Activated B cell treated with CpG ODN at 0.5 μM for 24 hours (primary cell): ENCODE results near the gene LRRC59. TPM values are rescaled to one million over a fixed set of nuclear protein-coding genes. Genes with fewer than 3 reads are reported as not detected.

Experiments used
- ATAC-seq: fragments of 200-7000 bp; cut with Tn5 transposase; one replicate; pipeline ENCODE4 v1.10.0; 2021; ENCODE audit warnings: low read depth, mild to moderate bottlenecking, moderate library complexity
- CTCF ChIA-PET: fragments of 350-600 bp; sonication (Branson Sonifier 250); formaldehyde crosslinking; loops from one replicate; lab custom pipeline; 2021; ENCODE audit warnings: antibody characterized with exemption; lab: Charles Lee
- POLR2A ChIA-PET: fragments of 350-600 bp; sonication (Branson Sonifier 250); formaldehyde crosslinking; loops from one replicate; lab custom pipeline; 2021; ENCODE audit warnings: antibody characterized with exemption; lab: Charles Lee
- DNase-seq: peaks from one replicate; pipeline ENCODE4 v3.0.0; 2022
- H3K27ac Mint-ChIP-seq: one replicate; pipeline ENCODE4 v1.8.0; 2020; ENCODE audit warnings: mixed read lengths
- H3K27me3 Mint-ChIP-seq: one replicate; pipeline ENCODE4 v1.8.0; 2021; ENCODE audit warnings: mixed read lengths
- H3K36me3 Mint-ChIP-seq: one replicate; pipeline ENCODE4 v1.8.0; 2021; ENCODE audit warnings: low read depth, mixed read lengths
- H3K4me1 Mint-ChIP-seq: one replicate; pipeline ENCODE4 v1.8.0; 2021; ENCODE audit warnings: mixed read lengths
- H3K4me3 Mint-ChIP-seq: one replicate; pipeline ENCODE4 v1.8.0; 2020; ENCODE audit warnings: mild to moderate bottlenecking, mixed read lengths
- H3K9me3 Mint-ChIP-seq: one replicate; pipeline ENCODE4 v1.8.0; 2020; ENCODE audit warnings: mixed read lengths
- CTCF ChIP-seq: fragments of 200-600 bp; IDR thresholded peaks from one replicate; pipeline ENCODE4 v1.8.0; 2022; ENCODE audit warnings: antibody characterized with exemption, mild to moderate bottlenecking
- intact Hi-C: fragments of 100-400 bp; cut with micrococcal nuclease; formaldehyde crosslinking; loops from one replicate; pipeline ENCODE4 v1.15.1; 2024
- total RNA-seq: library from RNA; stranded (reverse); gene quantifications from 2 replicates; pipeline ENCODE4 v1.2.3, GENCODE V29; 2022

LRRC59 gene
- total RNA-seq, 1 donor from 2014 or later = 42.0 TPM

DNA sequence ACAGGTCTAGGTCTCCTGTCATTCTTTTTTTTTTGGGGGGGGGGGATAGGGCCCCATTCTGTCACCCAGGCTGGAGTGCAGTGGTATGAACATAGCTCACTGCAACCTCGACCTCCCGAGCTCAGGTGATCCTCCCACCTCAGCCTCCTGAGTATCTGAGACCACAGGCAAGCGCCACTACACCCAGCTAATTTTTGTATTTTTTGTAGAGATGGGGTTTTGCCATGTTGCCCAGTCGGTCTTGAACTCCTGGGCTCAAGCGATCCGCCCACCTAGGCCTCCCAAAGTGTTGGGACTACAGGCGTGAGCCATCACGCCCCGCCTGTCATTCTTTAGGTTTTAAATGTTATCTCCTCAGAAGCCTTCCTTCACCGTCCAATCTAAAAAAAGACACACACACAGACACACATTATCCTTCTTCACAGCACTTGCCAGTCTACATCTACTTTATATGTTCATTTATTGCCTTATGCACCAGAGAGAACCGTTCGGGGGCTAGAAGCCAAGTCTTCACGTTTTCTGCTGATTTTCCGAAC is 25.0 kb downstream of the LRRC59 start:
- ATAC-seq (peak; percentile 8), DNase-seq (no peak)
- Mint-ChIP-seq H3K9me3 (no peaks in the 10 kb centered on the region), H3K36me3 (peaks cover 50% of the 10 kb centered on the region), H3K4me3 (peak overlapping the region; percentile 99), H3K27ac (peak overlapping the region; percentile 100), H3K27me3 (no peaks in the 10 kb centered on the region), H3K4me1 (peaks cover 20% of the 10 kb centered on the region)
- intact Hi-C loops = loop anchor here (1.0 to 2.0 kb wide), 2 partner anchors 27 to 55 kb away; partner anchors contain the start of gene ACSF2
- no peak for TF ChIP-seq CTCF
- ChIA-PET POLR2A (interaction anchor here (1.3 to 2.9 kb wide), 3 partner anchors 13 to 26 kb away, joined by 3 to 15 read pairs (median 4); partner anchors contain the start of genes LRRC59 and XYLT2), CTCF (interaction anchor here (0.7 kb wide), 1 partner anchor 25 kb away, joined by 3 read pairs; the partner anchor contains the start of gene LRRC59)

- Mint-ChIP-seq H3K27ac (no peak overlapping the region), H3K9me3 (no peaks in the 10 kb centered on the region), H3K27me3 (no peaks in the 10 kb centered on the region), H3K4me1 (peaks cover 20% of the 10 kb centered on the region), H3K4me3 (peak overlapping the region; percentile 99), H3K36me3 (peaks cover 58% of the 10 kb centered on the region)
- ChIA-PET POLR2A (interaction anchor here (0.6 to 2.9 kb wide), 2 partner anchors 26 to 221 kb away, joined by 3 to 15 read pairs; partner anchors contain the start of genes LRRC59 and PPP1R9B), CTCF (no interaction called here)
- intact Hi-C loops = no loop called here
- no peak for TF ChIP-seq CTCF
- ATAC-seq (no peak), DNase-seq (no peak)
Measured at GRCh38 chr17:50371526-50371925, 25.8 kb downstream of the LRRC59 start.

DNA sequence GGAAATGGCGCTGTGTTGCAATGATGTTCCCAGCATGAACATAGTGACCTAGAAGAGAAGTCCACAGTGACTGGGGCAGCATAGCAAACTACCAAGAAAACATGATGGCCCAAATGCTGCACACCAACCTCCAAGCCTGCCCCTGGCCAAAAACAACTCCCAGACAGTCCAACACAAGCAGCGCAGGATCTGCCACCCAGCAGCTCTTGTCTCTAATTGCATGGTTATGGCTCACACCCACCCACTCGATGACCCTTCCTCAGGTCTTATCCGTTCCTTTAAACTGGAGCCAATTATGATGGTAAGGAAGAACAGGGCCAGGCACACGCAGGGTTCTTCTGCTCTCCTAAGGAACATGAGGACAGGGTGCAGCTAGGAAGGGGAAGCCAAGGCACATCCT is 27.3 kb downstream of the LRRC59 start:
- TF ChIP-seq CTCF = no peak
- no peak overlapping the region for H3K4me3 Mint-ChIP-seq
- H3K9me3 Mint-ChIP-seq = no peaks in the 10 kb centered on the region
- peaks cover 68% of the 10 kb centered on the region for H3K36me3 Mint-ChIP-seq
- H3K27me3 Mint-ChIP-seq = no peaks in the 10 kb centered on the region
- ChIA-PET POLR2A (interaction anchor here (0.6 kb wide), 1 partner anchor 19 kb away, joined by 3 read pairs; no protein-coding TSS in a partner anchor), CTCF (interaction anchor here (1.3 kb wide), 1 partner anchor 8 kb away, joined by 5 read pairs; no protein-coding TSS in a partner anchor)
- H3K4me1 Mint-ChIP-seq = peaks cover 20% of the 10 kb centered on the region
- ATAC-seq (no peak), DNase-seq (no peak)
- H3K27ac Mint-ChIP-seq = no peak overlapping the region
- intact Hi-C loops = no loop called here

DNA sequence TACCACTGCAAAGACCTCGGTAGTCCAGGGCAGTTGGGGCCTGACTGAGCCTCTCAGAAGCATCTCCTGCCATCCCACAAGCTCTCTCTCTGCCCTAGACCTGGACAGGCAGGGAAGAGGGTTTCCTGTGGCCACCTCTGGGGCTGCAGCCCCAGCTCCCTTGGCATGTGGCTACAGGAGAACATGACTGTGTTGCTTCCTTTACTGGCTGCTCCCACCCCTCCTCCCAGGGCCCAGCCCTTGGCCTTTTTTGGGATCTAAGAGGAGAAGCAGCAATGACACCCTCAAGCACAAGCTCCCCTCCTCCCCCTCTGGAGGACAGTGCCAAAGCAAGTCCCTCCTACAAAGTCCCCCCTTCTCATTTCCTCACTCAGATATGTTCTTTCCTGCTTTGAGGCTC is 29.9 kb downstream of the LRRC59 start:
- no peak for DNase-seq
- H3K4me3 Mint-ChIP-seq = no peak overlapping the region
- no peaks in the 10 kb centered on the region for H3K9me3 Mint-ChIP-seq
- peaks cover 11% of the 10 kb centered on the region for H3K4me1 Mint-ChIP-seq
- H3K27ac Mint-ChIP-seq = no peak overlapping the region
- no peaks in the 10 kb centered on the region for H3K27me3 Mint-ChIP-seq
- POLR2A ChIA-PET = no interaction called here
- no peak for ATAC-seq
- intact Hi-C loops = no loop called here
- H3K36me3 Mint-ChIP-seq = peaks cover 67% of the 10 kb centered on the region
- CTCF ChIA-PET = interaction anchor here (2.0 kb wide), 1 partner anchor 30 kb away, joined by 6 read pairs; the partner anchor contains the start of gene LRRC59
- no peak for TF ChIP-seq CTCF

DNA sequence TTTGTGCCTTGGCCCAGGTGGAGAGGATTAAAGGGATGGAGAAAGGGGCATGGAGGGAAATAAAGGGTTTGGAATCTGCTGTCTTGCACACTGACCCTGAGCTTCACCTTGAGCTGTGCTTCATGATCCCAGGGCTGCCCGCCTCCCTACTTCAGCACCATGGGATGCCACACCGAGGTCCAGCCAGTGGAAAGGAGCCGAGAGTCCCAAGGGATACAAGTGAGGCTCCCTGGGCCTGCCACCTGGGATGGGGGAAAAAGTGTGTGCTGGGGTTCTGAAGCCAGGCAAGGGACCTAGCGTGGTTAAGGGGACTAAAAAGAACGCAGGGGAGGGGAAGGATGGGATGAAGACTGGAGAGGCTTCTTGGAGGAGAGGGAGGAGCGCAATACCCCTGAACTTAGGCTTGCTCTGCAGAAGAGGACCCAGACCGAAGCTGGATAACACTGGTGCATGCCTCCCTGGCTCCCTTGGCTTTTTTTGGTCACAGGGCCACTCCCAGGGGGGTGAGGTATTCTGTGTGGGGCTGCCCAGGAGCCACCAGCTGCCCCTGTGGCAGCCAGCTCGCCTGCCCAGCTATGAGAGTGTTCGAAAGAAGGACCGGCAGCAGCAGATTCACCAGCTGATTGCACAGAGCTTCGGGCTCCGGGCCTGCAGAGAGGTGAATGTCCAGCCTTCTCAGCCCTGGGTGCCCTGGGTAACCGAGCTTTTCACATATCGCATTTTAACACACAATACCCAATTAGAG is 31.5 kb downstream of the LRRC59 start:
- no peaks in the 10 kb centered on the region for H3K27me3 Mint-ChIP-seq
- no peak for TF ChIP-seq CTCF
- peaks cover 61% of the 10 kb centered on the region for H3K36me3 Mint-ChIP-seq
- no peak overlapping the region for H3K4me3 Mint-ChIP-seq
- no peaks in the 10 kb centered on the region for H3K9me3 Mint-ChIP-seq
- POLR2A ChIA-PET = interaction anchor here (0.7 kb wide), 1 partner anchor 24 kb away, joined by 5 read pairs; no protein-coding TSS in a partner anchor
- ATAC-seq = no peak
- CTCF ChIA-PET = interaction anchor here (1.8 kb wide), 1 partner anchor 32 kb away, joined by 4 read pairs; the partner anchor contains the start of gene LRRC59
- H3K27ac Mint-ChIP-seq = no peak overlapping the region
- DNase-seq = no peak
- peaks cover 7% of the 10 kb centered on the region for H3K4me1 Mint-ChIP-seq
- intact Hi-C loops = no loop called here
